ENCODE measurements around the gene PRKAG3.

Gene PRKAG3

DNA sequence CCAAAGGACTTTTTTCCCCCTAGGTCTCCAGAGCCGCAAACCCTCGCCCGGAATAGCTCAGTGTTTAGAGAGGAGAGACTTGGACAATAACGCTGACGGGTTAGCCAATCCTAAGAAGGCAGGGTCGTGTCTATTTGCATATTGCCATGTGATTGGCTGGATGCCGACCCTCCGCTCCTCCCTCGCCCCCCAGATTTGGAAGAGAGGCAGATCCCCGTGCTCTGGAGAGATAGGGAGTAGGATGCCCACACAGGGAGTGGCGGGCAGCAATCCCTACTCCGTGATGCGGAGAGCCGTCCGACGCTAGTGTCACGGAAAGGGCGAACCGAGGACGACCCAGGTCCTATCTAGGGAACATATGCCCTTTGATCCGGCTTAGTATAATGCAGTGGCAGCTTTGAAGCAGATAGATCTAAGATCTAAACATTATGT lies 29.4 kb upstream of the PRKAG3 start:
- Histone ChIP-seq H2AFZ (ENCODE audit: low read length, unreplicated experiment) (no peak overlapping the region), H3K27ac (ENCODE audit: low read depth, low read length) (no peak overlapping the region), H3K4me1 (ENCODE audit: control insufficient read depth, insufficient read depth, low read length, unreplicated experiment) (no peaks in the 10 kb centered on the region), H3K36me3 (ENCODE audit: insufficient read depth, low read length) (no peaks in the 10 kb centered on the region), H3K79me2 (ENCODE audit: control insufficient read depth, insufficient read depth, low read length, unreplicated experiment) (no peaks in the 10 kb centered on the region), H3K4me3 (ENCODE audit: low read depth, low read length) (no peak overlapping the region), H3K27me3 (ENCODE audit: insufficient read depth, low read length) (peaks cover 59% of the 10 kb centered on the region)

DNA sequence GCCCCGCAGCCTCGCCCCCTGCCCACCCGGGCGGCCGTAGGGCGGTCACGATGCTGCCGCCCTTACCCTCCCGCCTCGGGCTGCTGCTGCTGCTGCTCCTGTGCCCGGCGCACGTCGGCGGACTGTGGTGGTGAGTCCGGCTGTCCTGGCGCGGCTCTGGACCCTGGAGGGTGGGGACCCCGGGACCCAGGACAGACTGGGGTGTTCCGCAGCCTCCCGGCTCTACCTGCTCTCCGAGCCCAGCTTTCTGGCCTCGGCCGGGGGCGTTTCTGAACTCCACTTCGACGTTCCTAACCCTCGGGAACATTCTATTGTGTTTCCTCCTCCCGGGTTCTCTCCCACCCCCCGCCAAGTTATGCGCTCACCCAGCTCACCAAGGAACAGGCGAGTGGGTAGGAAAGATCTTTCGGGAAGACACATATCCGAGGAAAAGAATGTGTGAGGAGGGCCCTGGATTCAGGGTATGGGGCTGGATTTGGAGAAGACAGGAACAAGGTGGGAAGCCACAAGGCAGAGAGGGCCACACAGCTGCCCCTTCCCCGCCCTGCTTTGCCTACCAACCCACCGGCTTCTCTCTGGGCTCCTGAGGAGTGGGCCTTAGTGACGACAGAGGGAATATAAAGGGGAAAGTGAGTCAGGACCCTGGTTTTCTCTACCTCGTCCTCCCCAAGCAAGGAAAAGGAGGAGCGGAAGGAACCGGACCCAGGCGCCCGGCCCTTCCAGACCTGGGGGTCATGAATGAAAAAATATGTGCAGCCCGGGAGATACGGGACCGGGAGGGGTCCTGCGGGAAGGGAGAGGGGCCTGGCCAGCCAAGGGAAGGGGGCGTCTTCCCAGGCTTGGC lies 28.6 kb upstream of the PRKAG3 start:
- peaks cover 66% of the 10 kb centered on the region for H3K27me3 ChIP-seq (ENCODE audit: insufficient read depth, low read length)
- no peaks in the 10 kb centered on the region for H3K36me3 ChIP-seq (ENCODE audit: insufficient read depth, low read length)
- no peaks in the 10 kb centered on the region for H3K4me1 ChIP-seq (ENCODE audit: control insufficient read depth, insufficient read depth, low read length, unreplicated experiment)
- no peak overlapping the region for H2AFZ ChIP-seq (ENCODE audit: low read length, unreplicated experiment)
- H3K4me3 ChIP-seq (ENCODE audit: low read depth, low read length), result no peak overlapping the region
- H3K79me2 ChIP-seq (ENCODE audit: control insufficient read depth, insufficient read depth, low read length, unreplicated experiment), result no peaks in the 10 kb centered on the region
- no peak overlapping the region for H3K27ac ChIP-seq (ENCODE audit: low read depth, low read length)

DNA sequence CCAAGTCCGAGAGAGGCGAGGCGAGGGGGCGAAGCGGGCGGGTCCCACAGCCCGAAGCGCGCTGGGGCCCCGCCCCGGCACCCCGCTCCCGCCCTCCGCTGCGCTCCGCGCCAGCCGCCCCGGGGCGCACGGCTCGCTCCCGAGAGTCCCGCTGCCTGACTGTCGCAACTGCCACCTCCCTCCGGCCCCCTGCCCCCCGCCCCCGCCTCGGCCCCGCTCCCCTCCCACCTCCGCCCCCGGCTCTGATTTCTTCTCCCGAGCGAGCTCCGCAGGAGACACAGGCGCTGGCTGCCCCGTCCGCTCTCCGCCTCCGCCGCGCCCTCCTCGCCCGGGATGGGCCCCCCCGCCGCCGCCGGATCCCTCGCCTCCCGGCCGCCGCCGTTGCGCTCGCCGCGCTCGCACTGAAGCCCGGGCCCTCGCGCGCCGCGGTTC lies 28.0 kb upstream of the PRKAG3 start, which contains the start of gene WNT6:
WNT6 (plus strand) TSS at position 250 of the 432 bp plus-strand sequence. CDS start 233 bp downstream, outside the sequence.
- no peak within 1 kb of the TSS for H3K4me3 ChIP-seq (ENCODE audit: low read depth, low read length)
- H3K27ac ChIP-seq (ENCODE audit: low read depth, low read length), result no peak within 1 kb of the TSS
- peaks cover 71% of the 10 kb centered on the region for H3K27me3 ChIP-seq (ENCODE audit: insufficient read depth, low read length)
- no peaks in the 10 kb centered on the region for H3K79me2 ChIP-seq (ENCODE audit: control insufficient read depth, insufficient read depth, low read length, unreplicated experiment)
- no peak within 1 kb of the TSS for H2AFZ ChIP-seq (ENCODE audit: low read length, unreplicated experiment)
- H3K4me1 ChIP-seq (ENCODE audit: control insufficient read depth, insufficient read depth, low read length, unreplicated experiment), result no peaks in the 10 kb centered on the region
- no peaks in the 10 kb centered on the region for H3K36me3 ChIP-seq (ENCODE audit: insufficient read depth, low read length)

DNA sequence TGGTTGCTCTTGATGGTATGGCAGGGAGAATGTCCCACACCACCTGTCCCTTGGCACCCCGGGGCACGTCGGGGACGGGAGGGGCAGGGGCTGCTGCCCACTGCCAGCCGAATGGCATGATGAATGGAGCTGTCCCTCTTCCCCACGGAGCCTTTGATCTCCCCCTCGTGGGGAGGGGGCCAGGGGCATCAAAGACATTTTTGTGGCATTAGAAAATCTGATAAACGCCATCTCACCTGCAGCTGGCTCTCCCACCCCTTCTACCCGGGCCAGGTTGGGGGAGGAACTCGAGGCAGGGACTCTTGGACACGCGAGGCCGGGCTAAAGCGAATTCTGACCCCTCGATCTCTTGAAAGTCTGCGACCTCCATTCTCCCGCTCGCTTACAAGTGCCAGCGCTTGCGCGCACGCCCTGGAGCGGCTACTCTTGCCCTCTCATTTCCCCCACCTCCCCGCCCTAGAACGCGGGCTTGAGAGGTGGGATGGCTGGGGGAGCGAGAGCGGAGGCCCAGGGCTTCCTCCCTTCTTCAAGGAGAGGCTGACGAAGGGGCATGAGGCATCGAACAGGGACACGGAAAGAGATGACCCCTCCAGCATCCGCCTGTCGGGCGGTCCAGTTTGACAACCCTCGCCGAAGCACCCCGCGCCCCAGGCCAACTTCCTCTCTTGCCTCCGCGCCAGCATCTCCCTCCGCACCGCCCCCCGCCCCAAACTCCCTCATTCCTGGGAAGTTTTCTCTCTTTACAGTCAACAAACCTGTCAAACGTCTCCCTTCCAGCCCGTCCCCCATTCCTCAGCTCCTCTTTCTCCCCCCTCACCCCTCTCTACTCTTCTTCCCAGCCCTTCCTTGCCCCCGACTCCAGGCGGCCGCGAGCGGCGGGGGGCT lies 27.3 kb upstream of the PRKAG3 start:
- peaks cover 71% of the 10 kb centered on the region for H3K27me3 ChIP-seq (ENCODE audit: insufficient read depth, low read length)
- no peak overlapping the region for H3K4me3 ChIP-seq (ENCODE audit: low read depth, low read length)
- no peak overlapping the region for H2AFZ ChIP-seq (ENCODE audit: low read length, unreplicated experiment)
- H3K79me2 ChIP-seq (ENCODE audit: control insufficient read depth, insufficient read depth, low read length, unreplicated experiment), result no peaks in the 10 kb centered on the region
- H3K27ac ChIP-seq (ENCODE audit: low read depth, low read length), result no peak overlapping the region
- peaks cover 3% of the 10 kb centered on the region for H3K4me1 ChIP-seq (ENCODE audit: control insufficient read depth, insufficient read depth, low read length, unreplicated experiment)
- H3K36me3 ChIP-seq (ENCODE audit: insufficient read depth, low read length), result no peaks in the 10 kb centered on the region

DNA sequence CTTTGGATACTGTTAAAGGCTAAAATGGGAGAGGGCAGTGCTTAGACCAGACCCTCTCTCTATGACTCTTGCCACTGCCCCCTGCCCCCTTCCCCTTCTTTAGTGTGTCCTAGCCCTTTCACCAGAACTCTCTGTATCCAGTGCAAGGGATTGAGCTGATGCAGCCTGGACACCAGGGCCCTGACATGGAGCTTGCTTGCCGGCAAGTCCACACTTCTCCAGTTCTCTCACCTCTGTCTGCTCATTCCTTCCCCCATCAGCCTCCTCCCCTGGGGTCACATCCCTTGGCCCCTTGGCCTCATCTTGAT lies 26.5 kb upstream of the PRKAG3 start:
- H3K27ac ChIP-seq (ENCODE audit: low read depth, low read length), result no peak overlapping the region
- H3K4me1 ChIP-seq (ENCODE audit: control insufficient read depth, insufficient read depth, low read length, unreplicated experiment), result peaks cover 6% of the 10 kb centered on the region
- H3K27me3 ChIP-seq (ENCODE audit: insufficient read depth, low read length), result peaks cover 66% of the 10 kb centered on the region

DNA sequence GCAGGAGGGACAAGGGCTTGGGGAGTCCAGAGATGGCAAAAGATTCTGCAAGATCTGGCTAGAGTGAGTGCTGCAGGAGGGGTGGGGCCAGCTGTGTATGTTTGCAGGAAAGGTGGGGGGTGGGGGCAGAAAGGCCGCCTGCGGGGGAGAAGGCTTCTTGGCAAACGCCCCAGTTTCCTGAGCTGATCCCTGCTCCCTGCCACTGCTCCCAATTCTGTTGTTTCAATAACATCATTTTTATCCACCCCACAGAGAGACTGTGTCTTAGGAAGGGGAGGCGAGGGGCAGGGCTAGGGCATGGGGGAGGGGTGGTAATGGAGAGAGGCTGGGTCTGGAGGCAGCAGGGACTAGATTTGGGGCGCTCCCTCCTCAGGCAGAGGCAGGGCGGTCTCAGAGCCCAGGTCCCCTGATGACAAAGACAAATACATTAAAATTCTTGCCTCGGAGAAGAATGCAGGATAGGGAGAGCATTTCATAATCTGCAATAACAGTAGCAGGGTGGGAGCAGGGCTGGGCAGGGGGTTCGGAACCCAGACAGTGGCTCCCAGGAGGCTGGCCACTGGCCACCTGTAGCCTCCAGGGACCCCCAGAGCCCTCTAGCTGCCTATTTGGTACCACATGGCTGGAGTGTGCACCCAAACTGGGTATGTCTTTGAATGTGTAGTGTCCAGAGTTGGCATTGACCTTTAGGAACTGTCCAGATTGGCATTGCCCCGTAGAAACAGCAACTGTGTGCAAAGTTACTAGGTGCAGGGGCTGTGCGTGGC lies 26.0 kb upstream of the PRKAG3 start:
- no peaks in the 10 kb centered on the region for H3K36me3 ChIP-seq (ENCODE audit: insufficient read depth, low read length)
- no peak overlapping the region for H3K27ac ChIP-seq (ENCODE audit: low read depth, low read length)
- no peak overlapping the region for H2AFZ ChIP-seq (ENCODE audit: low read length, unreplicated experiment)
- no peak overlapping the region for H3K4me3 ChIP-seq (ENCODE audit: low read depth, low read length)
- no peaks in the 10 kb centered on the region for H3K79me2 ChIP-seq (ENCODE audit: control insufficient read depth, insufficient read depth, low read length, unreplicated experiment)
- peaks cover 63% of the 10 kb centered on the region for H3K27me3 ChIP-seq (ENCODE audit: insufficient read depth, low read length)
- H3K4me1 ChIP-seq (ENCODE audit: control insufficient read depth, insufficient read depth, low read length, unreplicated experiment), result peaks cover 6% of the 10 kb centered on the region

More for the DNA sequence above, 26.5 kb upstream of the PRKAG3 start:
- Histone ChIP-seq H2AFZ (ENCODE audit: low read length, unreplicated experiment) (no peak overlapping the region), H3K4me3 (ENCODE audit: low read depth, low read length) (no peak overlapping the region), H3K36me3 (ENCODE audit: insufficient read depth, low read length) (no peaks in the 10 kb centered on the region), H3K79me2 (ENCODE audit: control insufficient read depth, insufficient read depth, low read length, unreplicated experiment) (no peaks in the 10 kb centered on the region)

DNA sequence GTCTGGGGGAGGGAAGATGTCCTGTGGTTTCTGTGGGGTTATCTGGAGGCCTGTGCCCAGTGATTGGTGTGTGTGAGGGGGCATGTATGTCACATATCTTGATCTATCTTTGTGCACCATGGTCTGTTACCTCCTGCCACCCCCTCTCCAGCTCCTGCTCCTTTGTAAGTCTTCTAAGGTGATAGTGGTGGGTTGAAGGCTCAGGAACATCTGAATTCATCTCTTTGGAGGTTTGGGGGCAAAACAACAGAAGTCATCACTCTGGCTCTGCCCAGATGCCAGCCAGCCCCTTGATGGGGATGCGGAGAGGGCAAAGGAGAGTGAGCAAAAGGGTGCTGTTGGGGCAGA lies 25.3 kb upstream of the PRKAG3 start:
- no peak overlapping the region for H2AFZ ChIP-seq (ENCODE audit: low read length, unreplicated experiment)
- H3K36me3 ChIP-seq (ENCODE audit: insufficient read depth, low read length), result no peaks in the 10 kb centered on the region
- peaks cover 6% of the 10 kb centered on the region for H3K4me1 ChIP-seq (ENCODE audit: control insufficient read depth, insufficient read depth, low read length, unreplicated experiment)
- H3K79me2 ChIP-seq (ENCODE audit: control insufficient read depth, insufficient read depth, low read length, unreplicated experiment), result no peaks in the 10 kb centered on the region
- H3K27ac ChIP-seq (ENCODE audit: low read depth, low read length), result no peak overlapping the region
- no peak overlapping the region for H3K4me3 ChIP-seq (ENCODE audit: low read depth, low read length)
- peaks cover 61% of the 10 kb centered on the region for H3K27me3 ChIP-seq (ENCODE audit: insufficient read depth, low read length)

DNA sequence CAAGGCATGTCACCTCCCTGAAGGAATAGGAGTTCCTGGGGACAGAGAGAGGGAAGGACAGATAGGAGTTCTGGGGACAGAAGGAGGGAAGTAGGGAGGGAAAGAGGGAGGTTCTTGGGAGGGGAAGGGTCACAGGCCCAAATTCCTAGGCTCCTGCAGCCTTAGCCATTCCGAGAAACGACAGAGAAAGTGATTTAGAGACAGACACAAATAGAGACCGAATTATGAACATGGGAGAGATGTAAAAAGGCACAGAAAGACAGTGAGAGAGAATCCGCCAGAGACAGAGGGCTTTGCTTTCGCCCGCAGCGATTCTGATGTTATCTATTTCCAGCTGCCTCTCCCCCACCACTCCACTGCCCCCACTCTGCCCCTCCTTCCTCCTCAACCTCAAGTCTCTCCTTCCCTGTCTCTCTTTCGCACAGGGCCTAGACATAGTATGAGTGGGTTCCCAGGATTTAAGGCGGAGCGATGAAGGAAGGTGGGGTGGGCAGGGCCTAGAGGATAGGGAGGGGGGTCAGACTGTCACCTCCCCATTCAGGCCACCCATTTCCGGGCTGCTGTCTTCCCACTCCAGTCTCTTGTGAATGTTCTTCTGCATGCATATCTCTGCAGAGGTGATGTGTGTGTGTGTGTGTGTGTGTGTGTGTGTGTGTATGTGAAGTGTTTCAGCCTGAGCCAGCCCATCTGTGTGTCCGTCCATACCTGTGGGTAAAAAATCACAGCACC lies 24.7 kb upstream of the PRKAG3 start:
- H3K36me3 ChIP-seq (ENCODE audit: insufficient read depth, low read length), result no peaks in the 10 kb centered on the region
- peaks cover 56% of the 10 kb centered on the region for H3K27me3 ChIP-seq (ENCODE audit: insufficient read depth, low read length)
- H3K27ac ChIP-seq (ENCODE audit: low read depth, low read length), result no peak overlapping the region
- H2AFZ ChIP-seq (ENCODE audit: low read length, unreplicated experiment), result no peak overlapping the region
- H3K4me3 ChIP-seq (ENCODE audit: low read depth, low read length), result no peak overlapping the region
- H3K4me1 ChIP-seq (ENCODE audit: control insufficient read depth, insufficient read depth, low read length, unreplicated experiment), result peaks cover 6% of the 10 kb centered on the region
- H3K79me2 ChIP-seq (ENCODE audit: control insufficient read depth, insufficient read depth, low read length, unreplicated experiment), result no peaks in the 10 kb centered on the region

GRCh38 chr2:218855305-218856166 lies 23.9 kb upstream of the PRKAG3 start:
- Histone ChIP-seq H3K27ac (ENCODE audit: low read depth, low read length) (no peak overlapping the region), H3K36me3 (ENCODE audit: insufficient read depth, low read length) (no peaks in the 10 kb centered on the region), H3K4me1 (ENCODE audit: control insufficient read depth, insufficient read depth, low read length, unreplicated experiment) (peaks cover 6% of the 10 kb centered on the region), H3K4me3 (ENCODE audit: low read depth, low read length) (no peak overlapping the region), H2AFZ (ENCODE audit: low read length, unreplicated experiment) (no peak overlapping the region), H3K27me3 (ENCODE audit: insufficient read depth, low read length) (peaks cover 48% of the 10 kb centered on the region), H3K79me2 (ENCODE audit: control insufficient read depth, insufficient read depth, low read length, unreplicated experiment) (no peaks in the 10 kb centered on the region)

Measured in ACC112 (cell line).